Measurements from ENCODE around the gene TARBP2. TPM values are rescaled to one million over a fixed set of nuclear protein-coding genes. Genes with fewer than 3 reads are reported as not detected.

TARBP2 gene
- polyA plus RNA-seq, 1 of the 3 experiments (the other 2 are of a cell fraction): 57.8 TPM

GRCh38 chr12:53513712-53514410 lies 12.8 kb downstream of the TARBP2 start:
- H3F3A ChIP-seq (replicated peaks; ENCODE audit: insufficient read depth): peaks cover 5% of the 10 kb centered on the region
- no peaks in the 10 kb centered on the region for H3K79me2 ChIP-seq (ENCODE audit: insufficient read depth)
- DNase-seq: no peak
- no peak overlapping the region for H2AFZ ChIP-seq (ENCODE audit: low read depth)
- no peaks in the 10 kb centered on the region for H3K9me2 ChIP-seq
- H4K20me1 ChIP-seq (ENCODE audit: insufficient read depth): no peaks in the 10 kb centered on the region
- WGBS (ENCODE audit: low lambda C conversion rate): 89% methylated on average over 6 of the region's 6 CpGs
- H3K27ac ChIP-seq (ENCODE audit: low read depth in 2 of 2, low read length in 1 of 2): no peak overlapping the region
- H3K4me1 ChIP-seq (ENCODE audit: control insufficient read depth in 1 of 2, insufficient read depth in 2 of 2, low read depth in 1 of 2, low read length in 1 of 2): no peaks in the 10 kb centered on the region
- no peaks in the 10 kb centered on the region for H3K27me3 ChIP-seq (ENCODE audit: insufficient read depth)
- no peak overlapping the region for H3K4me3 ChIP-seq (ENCODE audit: low read depth in 2 of 2, low read length in 1 of 2)
- POLR2A ChIA-PET: no interaction called here
- peaks cover 48 to 58% of the 10 kb centered on the region in 2 experiments for H3K36me3 ChIP-seq (replicated peaks in 1 of 2; ENCODE audit: control insufficient read depth in 1 of 2, insufficient read depth in 2 of 2, low read length in 1 of 2)
- H3K9ac ChIP-seq: no peak overlapping the region
- CTCF ChIA-PET: interaction anchor here (1.1 to 1.4 kb wide), 2 partner anchors 9 to 30 kb away, joined by 3 read pairs; no protein-coding TSS in a partner anchor
- no peak for TF ChIP-seq REST (IDR thresholded peaks at IDR 0.05; ENCODE audit: low read depth, low read length)
- no peak for TF ChIP-seq ZBTB33 (IDR thresholded peaks at IDR 0.05; ENCODE audit: borderline replicate concordance, low read depth)
- TF ChIP-seq USF2 (IDR thresholded peaks at IDR 0.05; ENCODE audit: borderline replicate concordance, low read depth, low read length): no peak
- no peak for TF ChIP-seq TCF12 (IDR thresholded peaks at IDR 0.05)
- TF ChIP-seq PBX3 (IDR thresholded peaks at IDR 0.05): no peak
- no peak for TF ChIP-seq RAD21 (IDR thresholded peaks at IDR 0.05; ENCODE audit: low read length)
- TF ChIP-seq YY1 (IDR thresholded peaks at IDR 0.05; ENCODE audit: low read depth): no peak
- TF ChIP-seq ELF1 (IDR thresholded peaks at IDR 0.05): no peak
- TF ChIP-seq CTCF (IDR thresholded peaks at IDR 0.05): no peak
- no peak for TF ChIP-seq EP300 (IDR thresholded peaks at IDR 0.05; ENCODE audit: borderline replicate concordance in 1 of 2, low read depth in 1 of 2, low read length in 1 of 2)
- no peak for TF ChIP-seq CHD2 (IDR thresholded peaks at IDR 0.05; ENCODE audit: low read length, partially characterized antibody)
- no peak for TF ChIP-seq EZH2phosphoT487 (IDR thresholded peaks at IDR 0.05; ENCODE audit: borderline replicate concordance, low read depth)
- no peak for TF ChIP-seq GATA2 (CRISPR knock-in tag; IDR thresholded peaks at IDR 0.05)
- TF ChIP-seq FOXM1 (IDR thresholded peaks at IDR 0.05; ENCODE audit: low read depth): no peak
- no peak for TF ChIP-seq NFIC (IDR thresholded peaks at IDR 0.05; ENCODE audit: borderline replicate concordance)
- H3K9me3 ChIP-seq: no peaks in the 10 kb centered on the region
- H3K4me2 ChIP-seq: no peak overlapping the region

All from SK-N-SH (cell line).